ENCODE results near the gene SYK. TPM values are rescaled to one million over a fixed set of nuclear protein-coding genes. Genes with fewer than 3 reads are reported as not detected.
A peak's percentile ranks its signal among the peaks of the same experiment; 100 is the strongest.

SYK gene
- total RNA-seq, 1 donor from 2014 or later = 88.9 TPM

GRCh38 chr9:90795084-90795483 is 6.5 kb upstream of the SYK start:
- ATAC-seq (peak in 1 of 2 donors; percentile 29), DNase-seq (no peak)
- Histone ChIP-seq H3K36me3 (no peaks in the 10 kb centered on the region), H3K27me3 (ENCODE audit: low read depth) (no peaks in the 10 kb centered on the region), H3K27ac (no peak overlapping the region), H3K4me3 (no peak overlapping the region), H3K9me3 (no peaks in the 10 kb centered on the region), H3K4me1 (peaks cover 18% of the 10 kb centered on the region)
- intact Hi-C loops (cut with DNase I) = no loop called here
- TF ChIP-seq CTCF (IDR thresholded peaks at IDR 0.05) = no peak

- intact Hi-C loops (cut with DNase I) = no loop called here
- H3K27ac ChIP-seq = peak overlapping the region; percentile 48
- peak; percentile 58 to 70 for ATAC-seq
- no peaks in the 10 kb centered on the region for H3K36me3 ChIP-seq
- peaks cover under 1% of the 10 kb centered on the region for H3K27me3 ChIP-seq (ENCODE audit: low read depth)
- H3K4me1 ChIP-seq = peaks cover 24% of the 10 kb centered on the region
- DNase-seq = peak; percentile 63
- no peak for TF ChIP-seq CTCF (IDR thresholded peaks at IDR 0.05)
- no peak overlapping the region for H3K4me3 ChIP-seq
- H3K9me3 ChIP-seq = no peaks in the 10 kb centered on the region
These were observed 5.7 kb upstream of the SYK start for GRCh38 chr9:90795871-90796317.

- no peak for TF ChIP-seq CTCF (IDR thresholded peaks at IDR 0.05)
These were observed 2.3 kb upstream of the SYK start for GRCh38 chr9:90799271-90799852.

GRCh38 chr9:90801973-90802322 is 329 bp downstream of the SYK start:
- Histone ChIP-seq H3K4me3 (peak overlapping the region; percentile 63), H3K36me3 (no peaks in the 10 kb centered on the region), H3K9me3 (no peaks in the 10 kb centered on the region), H3K4me1 (peaks cover 14% of the 10 kb centered on the region), H3K27ac (peak overlapping the region; percentile 92), H3K27me3 (ENCODE audit: low read depth) (peaks cover 14% of the 10 kb centered on the region)
- peak; percentile 55 for DNase-seq
- intact Hi-C loops (cut with DNase I) = no loop called here
- ATAC-seq = peak; percentile 73 to 81
- TF ChIP-seq CTCF (IDR thresholded peaks at IDR 0.05) = no peak

More at GRCh38 chr9:90799271-90799852, 2.3 kb upstream of the SYK start:
- Histone ChIP-seq H3K36me3 (no peaks in the 10 kb centered on the region), H3K9me3 (no peaks in the 10 kb centered on the region), H3K4me3 (no peak overlapping the region), H3K27me3 (ENCODE audit: low read depth) (peaks cover 14% of the 10 kb centered on the region), H3K4me1 (peaks cover 28% of the 10 kb centered on the region), H3K27ac (no peak overlapping the region)
- intact Hi-C loops (cut with DNase I) = no loop called here
- ATAC-seq = no peak
- no peak for DNase-seq

GRCh38 chr9:90802386-90802985 is 867 bp downstream of the SYK start:
- ATAC-seq (no peak), DNase-seq (no peak)
- peak overlapping the region; percentile 63 for H3K4me3 ChIP-seq
- no peak for TF ChIP-seq CTCF (IDR thresholded peaks at IDR 0.05)
- no peaks in the 10 kb centered on the region for H3K36me3 ChIP-seq
- H3K27ac ChIP-seq = peak overlapping the region; percentile 92
- H3K4me1 ChIP-seq = peaks cover 14% of the 10 kb centered on the region
- H3K27me3 ChIP-seq (ENCODE audit: low read depth) = peaks cover 14% of the 10 kb centered on the region
- H3K9me3 ChIP-seq = no peaks in the 10 kb centered on the region
- intact Hi-C loops (cut with DNase I) = no loop called here
